ENCODE measurements around the gene CYP19A1. TPM values are rescaled to one million over a fixed set of nuclear protein-coding genes. Genes with fewer than 3 reads are reported as not detected.

CYP19A1 gene
- total and polyA plus RNA-seq, 8 donors, result 0.18 to 2.7 (median 0.35) TPM; not detected in 5

DNA sequence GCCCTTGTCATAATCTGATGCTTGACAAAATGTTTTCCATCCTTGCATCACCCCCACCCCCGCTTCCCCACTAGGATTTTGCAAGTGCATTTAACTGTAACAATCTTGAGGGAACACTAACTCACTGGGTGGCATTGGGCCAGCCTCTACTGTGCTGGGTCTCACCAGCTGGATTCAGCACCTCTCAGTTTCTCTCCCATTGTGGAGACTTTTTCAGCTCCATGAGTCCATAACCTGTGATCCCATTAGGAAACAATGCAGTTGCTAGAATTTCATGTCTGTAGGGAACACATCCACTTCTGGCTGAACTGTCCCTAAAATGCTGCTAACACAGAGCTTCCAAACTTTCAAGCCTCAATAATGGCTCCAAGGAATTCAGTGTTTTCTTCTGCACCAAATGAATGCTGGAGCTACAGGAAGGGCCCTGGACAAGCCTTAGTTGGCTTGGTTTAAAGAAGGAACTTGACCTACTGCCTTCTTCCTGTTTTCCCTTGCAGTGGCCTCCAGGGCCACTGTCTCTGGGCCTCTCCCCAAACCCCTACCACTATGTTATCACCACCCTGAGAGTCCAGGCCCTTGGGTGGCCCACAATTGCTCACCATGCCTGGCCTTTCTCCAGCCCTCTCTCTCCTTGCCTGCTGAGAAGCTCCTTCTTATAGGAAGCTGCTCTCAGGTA lies 15.6 kb downstream of the CYP19A1 start:
- 76 to 92% (median 79%) methylated on average over 1 of the region's 1 CpG for WGBS, 5 donors
- Histone ChIP-seq H3K4me1 (peaks cover 0 to 14% (median 7%) of the 10 kb centered on the region in 4 donors), H3K36me3 (no peaks in the 10 kb centered on the region), H3K27me3 (no peaks in the 10 kb centered on the region), H3K9me3 (no peaks in the 10 kb centered on the region), H3K27ac (peak overlapping the region in 1 of 5 donors; percentile 13), H3K4me3 (no peak overlapping the region)
- intact Hi-C loops (cut with DNase I; ENCODE audit: low total_unique reads), result no loop called here
- peak; percentile 31 to 35 for DNase-seq
- no peak for TF ChIP-seq POLR2A (IDR thresholded peaks at IDR 0.05)
- TF ChIP-seq POLR2AphosphoS5 (IDR thresholded peaks at IDR 0.05), result no peak
- TF ChIP-seq, protein P1, sequence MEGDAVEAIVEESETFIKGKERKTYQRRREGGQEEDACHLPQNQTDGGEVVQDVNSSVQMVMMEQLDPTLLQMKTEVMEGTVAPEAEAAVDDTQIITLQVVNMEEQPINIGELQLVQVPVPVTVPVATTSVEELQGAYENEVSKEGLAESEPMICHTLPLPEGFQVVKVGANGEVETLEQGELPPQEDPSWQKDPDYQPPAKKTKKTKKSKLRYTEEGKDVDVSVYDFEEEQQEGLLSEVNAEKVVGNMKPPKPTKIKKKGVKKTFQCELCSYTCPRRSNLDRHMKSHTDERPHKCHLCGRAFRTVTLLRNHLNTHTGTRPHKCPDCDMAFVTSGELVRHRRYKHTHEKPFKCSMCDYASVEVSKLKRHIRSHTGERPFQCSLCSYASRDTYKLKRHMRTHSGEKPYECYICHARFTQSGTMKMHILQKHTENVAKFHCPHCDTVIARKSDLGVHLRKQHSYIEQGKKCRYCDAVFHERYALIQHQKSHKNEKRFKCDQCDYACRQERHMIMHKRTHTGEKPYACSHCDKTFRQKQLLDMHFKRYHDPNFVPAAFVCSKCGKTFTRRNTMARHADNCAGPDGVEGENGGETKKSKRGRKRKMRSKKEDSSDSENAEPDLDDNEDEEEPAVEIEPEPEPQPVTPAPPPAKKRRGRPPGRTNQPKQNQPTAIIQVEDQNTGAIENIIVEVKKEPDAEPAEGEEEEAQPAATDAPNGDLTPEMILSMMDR (IDR thresholded peaks at IDR 0.05), result no peak
- TF ChIP-seq EP300 (IDR thresholded peaks at IDR 0.05), result no peak

DNA sequence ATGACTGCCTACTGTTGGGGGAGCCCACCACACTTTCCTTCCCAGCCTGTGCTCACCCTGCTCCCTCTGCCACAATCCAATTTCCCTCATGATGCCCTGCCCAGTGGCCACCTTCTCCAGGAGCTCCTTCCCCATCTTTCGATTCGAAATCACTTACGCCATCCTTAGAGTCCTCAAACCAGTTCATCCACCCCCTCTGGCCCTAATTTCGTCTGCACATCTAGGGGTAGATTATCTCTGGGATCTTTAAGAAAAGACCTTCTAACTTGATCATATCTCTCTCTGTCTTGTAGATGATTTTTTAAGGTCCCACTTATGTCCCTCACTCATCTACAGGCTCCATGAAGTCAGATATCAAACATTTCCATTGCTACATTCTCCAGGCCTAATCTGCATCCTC lies 17.1 kb downstream of the CYP19A1 start:
- intact Hi-C loops (cut with DNase I; ENCODE audit: low total_unique reads), result no loop called here

DNA sequence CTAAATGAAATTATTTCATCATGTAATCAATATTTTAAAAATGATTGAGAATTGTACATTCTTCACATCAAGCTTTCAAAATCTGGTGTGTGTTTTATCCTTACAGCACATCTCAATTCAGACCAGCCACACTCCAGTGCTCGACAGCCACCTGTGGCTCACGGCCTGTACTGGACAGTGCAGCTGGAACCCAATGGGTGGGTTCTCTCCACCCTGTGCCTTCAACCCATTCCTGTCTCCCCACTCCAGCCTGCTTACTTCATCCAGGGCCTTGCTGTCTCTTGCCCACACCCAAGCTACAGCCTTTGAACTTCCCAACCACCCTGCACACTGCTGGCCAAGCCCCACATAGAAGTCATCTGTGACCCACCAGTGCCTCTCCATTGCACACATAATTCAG lies 17.6 kb downstream of the CYP19A1 start:
- Histone ChIP-seq H3K4me1 (peaks cover 0 to 14% (median 7%) of the 10 kb centered on the region in 4 donors), H3K4me3 (no peak overlapping the region), H3K9me3 (no peaks in the 10 kb centered on the region), H3K36me3 (no peaks in the 10 kb centered on the region), H3K27me3 (no peaks in the 10 kb centered on the region), H3K27ac (no peak overlapping the region)
- no peak for TF ChIP-seq EP300 (IDR thresholded peaks at IDR 0.05)
- intact Hi-C loops (cut with DNase I; ENCODE audit: low total_unique reads), result no loop called here
- WGBS, 5 donors, result 91 to 94% (median 92%) methylated on average over 2 of the region's 2 CpGs
- no peak for DNase-seq

More for the DNA sequence above, 17.1 kb downstream of the CYP19A1 start:
- TF ChIP-seq POLR2A (IDR thresholded peaks at IDR 0.05), result no peak
- TF ChIP-seq, protein P1 (IDR thresholded peaks at IDR 0.05), result no peak
- no peak for TF ChIP-seq EP300 (IDR thresholded peaks at IDR 0.05)
- TF ChIP-seq POLR2AphosphoS5 (IDR thresholded peaks at IDR 0.05), result no peak
- Histone ChIP-seq H3K27me3 (no peaks in the 10 kb centered on the region), H3K4me3 (no peak overlapping the region), H3K4me1 (peaks cover 0 to 14% (median 7%) of the 10 kb centered on the region in 4 donors), H3K27ac (no peak overlapping the region), H3K9me3 (no peaks in the 10 kb centered on the region), H3K36me3 (no peaks in the 10 kb centered on the region)
- 65 to 93% (median 80%) methylated on average over 4 of the region's 4 CpGs for WGBS, 5 donors
- no peak for DNase-seq

DNA sequence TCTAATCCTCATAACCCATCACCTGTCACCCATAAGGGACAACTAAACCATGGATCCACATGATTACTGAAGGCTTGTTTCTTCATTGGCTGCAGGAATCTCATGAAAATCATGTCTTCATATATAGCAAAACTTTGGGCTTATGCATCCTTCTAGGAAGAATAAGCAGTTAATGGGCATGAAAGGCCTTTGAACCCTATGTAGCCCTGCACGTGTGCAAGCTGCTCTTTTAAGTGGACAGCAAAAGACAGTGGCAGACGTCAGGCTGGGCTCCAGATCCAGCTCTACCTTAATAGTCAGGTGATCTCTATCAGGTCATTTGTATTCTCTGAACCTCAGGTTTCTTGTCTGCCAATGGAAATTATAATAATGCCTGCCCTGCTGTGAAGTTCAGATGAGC lies 18.9 kb downstream of the CYP19A1 start:
- intact Hi-C loops (cut with DNase I; ENCODE audit: low total_unique reads), result no loop called here
- Histone ChIP-seq H3K4me1 (peaks cover 0 to 14% (median 7%) of the 10 kb centered on the region in 4 donors), H3K4me3 (no peak overlapping the region), H3K27ac (no peak overlapping the region), H3K9me3 (no peaks in the 10 kb centered on the region), H3K36me3 (no peaks in the 10 kb centered on the region), H3K27me3 (no peaks in the 10 kb centered on the region)
- DNase-seq, result no peak
- no peak for TF ChIP-seq EP300 (IDR thresholded peaks at IDR 0.05)
- 57 to 66% (median 60%) methylated on average over 2 of the region's 2 CpGs for WGBS, 5 donors

DNA sequence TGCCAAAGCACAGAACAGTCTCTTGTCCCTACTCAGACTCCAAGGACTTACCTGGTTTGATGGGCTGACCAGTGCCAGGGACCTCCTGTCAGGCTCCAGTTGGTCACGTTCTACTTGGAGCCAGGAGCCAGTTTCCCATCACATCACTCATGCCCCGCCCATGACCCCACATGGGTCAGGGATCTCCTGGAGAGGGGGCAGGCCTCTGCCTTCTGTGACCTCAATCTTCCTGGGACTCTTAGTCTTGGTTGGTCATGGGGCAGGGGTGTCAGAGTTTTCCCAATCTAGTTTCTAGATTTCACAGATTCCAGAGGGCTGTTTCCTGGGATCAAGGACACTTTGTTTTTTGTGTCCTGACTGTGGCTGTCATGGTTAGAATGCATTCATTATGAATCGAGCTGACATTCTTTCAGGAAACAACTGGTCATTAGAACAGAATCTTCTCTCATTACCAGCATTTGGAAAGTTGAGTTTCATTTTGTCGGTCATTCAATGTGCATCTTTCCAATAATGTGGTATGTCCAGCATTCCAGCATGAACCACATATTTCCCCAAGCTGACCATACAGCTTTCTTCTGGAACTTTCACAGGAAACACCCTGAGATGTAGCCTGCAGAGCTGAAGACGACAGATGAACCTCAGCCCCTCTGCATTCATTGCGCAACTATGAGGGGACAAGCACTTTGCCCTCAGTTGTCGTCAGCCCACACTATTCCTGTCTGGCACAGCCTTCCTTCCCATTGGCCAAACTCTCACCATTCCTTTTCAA lies 19.8 kb downstream of the CYP19A1 start:
- TF ChIP-seq, protein P1 (IDR thresholded peaks at IDR 0.05), result no peak
- TF ChIP-seq POLR2AphosphoS5 (IDR thresholded peaks at IDR 0.05), result no peak
- TF ChIP-seq EP300 (IDR thresholded peaks at IDR 0.05), result no peak
- TF ChIP-seq POLR2A (IDR thresholded peaks at IDR 0.05), result no peak
- H3K27me3 ChIP-seq, result no peaks in the 10 kb centered on the region
- H3K4me3 ChIP-seq, result no peak overlapping the region
- H3K4me1 ChIP-seq, result peaks cover 0 to 14% (median 7%) of the 10 kb centered on the region in 4 donors
- H3K27ac ChIP-seq, result no peak overlapping the region
- DNase-seq, result no peak
- no peaks in the 10 kb centered on the region for H3K36me3 ChIP-seq
- WGBS, 5 donors, result 61 to 79% (median 74%) methylated on average over 7 of the region's 7 CpGs
- H3K9me3 ChIP-seq, result no peaks in the 10 kb centered on the region
- intact Hi-C loops (cut with DNase I; ENCODE audit: low total_unique reads), result no loop called here
